Body of pancreas (tissue), 4 donors: ENCODE results near the gene PBRM1.

ENCODE experiments used
- POLR2A ChIP-seq, 3 donors: fragments of 450-650 bp; IDR thresholded peaks; one replicate each; pipeline ENCODE4 v1.6.1; 2016; ENCODE audit warnings: antibody characterized with exemption in 3 of 3, mild to moderate bottlenecking in 2 of 3
- TF ChIP-seq, protein P1 (sequence below), 7 experiments: fragments of 450-650 bp in 4 of 7; fragments of 200-600 bp in 3 of 7; sonication (generic) in 3 of 7; IDR thresholded peaks; one replicate each; pipeline ENCODE4 v1.5.1; 2016 to 2019; ENCODE audit warnings: antibody characterized with exemption in 7 of 7

DNA sequence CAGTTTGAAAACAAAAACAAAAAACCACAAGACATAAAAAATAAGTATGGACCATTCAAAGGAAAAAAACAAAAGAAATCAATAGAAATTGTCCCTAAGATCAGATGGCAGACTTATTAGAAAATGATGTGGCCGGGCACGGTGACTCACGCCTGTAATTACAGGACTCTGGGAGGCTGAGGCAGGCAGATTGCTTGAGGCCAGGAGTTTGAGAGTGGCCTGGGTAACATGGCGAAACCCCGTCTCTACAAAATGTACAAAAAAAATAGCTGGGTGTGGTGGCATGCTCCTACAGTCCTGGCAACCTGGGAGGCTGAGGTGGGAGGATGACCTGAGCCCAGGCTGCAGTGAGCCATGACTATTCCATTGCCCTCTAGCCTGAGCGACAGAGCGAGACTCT, 36.8 kb upstream of the PBRM1 start:
- TF ChIP-seq, protein P1, sequence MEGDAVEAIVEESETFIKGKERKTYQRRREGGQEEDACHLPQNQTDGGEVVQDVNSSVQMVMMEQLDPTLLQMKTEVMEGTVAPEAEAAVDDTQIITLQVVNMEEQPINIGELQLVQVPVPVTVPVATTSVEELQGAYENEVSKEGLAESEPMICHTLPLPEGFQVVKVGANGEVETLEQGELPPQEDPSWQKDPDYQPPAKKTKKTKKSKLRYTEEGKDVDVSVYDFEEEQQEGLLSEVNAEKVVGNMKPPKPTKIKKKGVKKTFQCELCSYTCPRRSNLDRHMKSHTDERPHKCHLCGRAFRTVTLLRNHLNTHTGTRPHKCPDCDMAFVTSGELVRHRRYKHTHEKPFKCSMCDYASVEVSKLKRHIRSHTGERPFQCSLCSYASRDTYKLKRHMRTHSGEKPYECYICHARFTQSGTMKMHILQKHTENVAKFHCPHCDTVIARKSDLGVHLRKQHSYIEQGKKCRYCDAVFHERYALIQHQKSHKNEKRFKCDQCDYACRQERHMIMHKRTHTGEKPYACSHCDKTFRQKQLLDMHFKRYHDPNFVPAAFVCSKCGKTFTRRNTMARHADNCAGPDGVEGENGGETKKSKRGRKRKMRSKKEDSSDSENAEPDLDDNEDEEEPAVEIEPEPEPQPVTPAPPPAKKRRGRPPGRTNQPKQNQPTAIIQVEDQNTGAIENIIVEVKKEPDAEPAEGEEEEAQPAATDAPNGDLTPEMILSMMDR (IDR thresholded peaks at IDR 0.05): no peak
- no peak for TF ChIP-seq POLR2A (IDR thresholded peaks at IDR 0.05)
